GM10266 (cell line): ENCODE measurements around the gene C9orf40.

Source experiments
- DNase-seq: peaks from one replicate; pipeline ENCODE4 v3.0.0; 2012; ENCODE audit errors: extremely low spot score
- TF ChIP-seq, protein P1 (sequence below): IDR thresholded peaks from 2 replicates; pipeline ENCODE4 v1.5.1; 2012; ENCODE audit warnings: mild to moderate bottlenecking, low read depth; ENCODE audit not compliant: control insufficient read depth, insufficient read depth; ENCODE audit errors: missing control alignments

Gene C9orf40

DNA sequence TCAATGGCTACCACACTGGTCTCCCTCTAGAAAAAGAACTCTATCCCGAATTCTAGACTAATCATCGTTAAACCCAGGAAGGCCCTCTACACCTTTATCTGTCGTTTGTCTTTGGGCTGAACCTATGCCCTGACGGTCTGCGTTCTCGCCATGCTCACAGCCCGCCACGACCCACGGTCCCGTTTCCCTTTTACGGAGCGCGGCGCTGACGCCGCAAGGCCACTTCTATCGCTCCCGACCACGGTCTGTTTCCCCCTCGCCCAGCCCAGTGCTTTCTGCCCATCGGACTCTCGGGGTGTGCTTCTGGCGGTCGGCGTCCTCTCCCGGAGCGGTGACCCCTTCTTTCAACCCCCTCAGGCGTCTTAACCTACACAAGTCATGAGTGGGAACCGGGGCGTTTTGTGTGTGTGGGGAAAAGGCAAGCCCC, 974 bp downstream of the C9orf40 start:
- peak; percentile 53 for DNase-seq
- TF ChIP-seq, protein P1, sequence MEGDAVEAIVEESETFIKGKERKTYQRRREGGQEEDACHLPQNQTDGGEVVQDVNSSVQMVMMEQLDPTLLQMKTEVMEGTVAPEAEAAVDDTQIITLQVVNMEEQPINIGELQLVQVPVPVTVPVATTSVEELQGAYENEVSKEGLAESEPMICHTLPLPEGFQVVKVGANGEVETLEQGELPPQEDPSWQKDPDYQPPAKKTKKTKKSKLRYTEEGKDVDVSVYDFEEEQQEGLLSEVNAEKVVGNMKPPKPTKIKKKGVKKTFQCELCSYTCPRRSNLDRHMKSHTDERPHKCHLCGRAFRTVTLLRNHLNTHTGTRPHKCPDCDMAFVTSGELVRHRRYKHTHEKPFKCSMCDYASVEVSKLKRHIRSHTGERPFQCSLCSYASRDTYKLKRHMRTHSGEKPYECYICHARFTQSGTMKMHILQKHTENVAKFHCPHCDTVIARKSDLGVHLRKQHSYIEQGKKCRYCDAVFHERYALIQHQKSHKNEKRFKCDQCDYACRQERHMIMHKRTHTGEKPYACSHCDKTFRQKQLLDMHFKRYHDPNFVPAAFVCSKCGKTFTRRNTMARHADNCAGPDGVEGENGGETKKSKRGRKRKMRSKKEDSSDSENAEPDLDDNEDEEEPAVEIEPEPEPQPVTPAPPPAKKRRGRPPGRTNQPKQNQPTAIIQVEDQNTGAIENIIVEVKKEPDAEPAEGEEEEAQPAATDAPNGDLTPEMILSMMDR: no peak

DNA sequence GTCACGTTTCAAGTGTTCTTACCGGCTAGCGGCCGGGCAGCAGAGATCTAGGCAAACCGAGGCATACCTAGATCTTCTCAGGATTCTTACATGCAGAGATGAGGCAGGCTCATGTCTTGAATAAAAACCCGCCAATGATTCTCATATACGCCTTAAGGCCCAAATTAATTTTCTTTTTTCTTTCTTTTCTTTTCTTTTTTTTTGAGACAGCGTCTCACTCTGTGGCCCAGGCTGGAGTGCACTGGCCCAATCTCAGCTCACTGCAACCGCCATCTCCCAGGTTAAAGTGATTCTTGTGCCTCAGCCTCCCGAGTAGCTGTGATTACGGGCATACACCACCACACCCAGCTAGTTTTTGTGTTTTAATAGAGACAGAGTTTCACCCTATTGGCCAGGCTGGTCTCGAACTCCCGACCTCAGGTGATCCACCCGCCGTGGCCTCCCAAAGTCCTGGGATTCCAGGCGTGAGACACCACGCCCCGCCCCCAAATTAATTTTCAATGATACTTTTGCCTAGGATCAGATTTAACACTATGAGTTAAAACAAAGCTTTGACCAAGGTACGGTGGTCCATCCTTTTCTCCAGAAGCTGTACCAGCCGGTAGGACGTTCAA, 1.5 kb downstream of the C9orf40 start:
- TF ChIP-seq, protein P1: no peak
- DNase-seq: no peak

DNA sequence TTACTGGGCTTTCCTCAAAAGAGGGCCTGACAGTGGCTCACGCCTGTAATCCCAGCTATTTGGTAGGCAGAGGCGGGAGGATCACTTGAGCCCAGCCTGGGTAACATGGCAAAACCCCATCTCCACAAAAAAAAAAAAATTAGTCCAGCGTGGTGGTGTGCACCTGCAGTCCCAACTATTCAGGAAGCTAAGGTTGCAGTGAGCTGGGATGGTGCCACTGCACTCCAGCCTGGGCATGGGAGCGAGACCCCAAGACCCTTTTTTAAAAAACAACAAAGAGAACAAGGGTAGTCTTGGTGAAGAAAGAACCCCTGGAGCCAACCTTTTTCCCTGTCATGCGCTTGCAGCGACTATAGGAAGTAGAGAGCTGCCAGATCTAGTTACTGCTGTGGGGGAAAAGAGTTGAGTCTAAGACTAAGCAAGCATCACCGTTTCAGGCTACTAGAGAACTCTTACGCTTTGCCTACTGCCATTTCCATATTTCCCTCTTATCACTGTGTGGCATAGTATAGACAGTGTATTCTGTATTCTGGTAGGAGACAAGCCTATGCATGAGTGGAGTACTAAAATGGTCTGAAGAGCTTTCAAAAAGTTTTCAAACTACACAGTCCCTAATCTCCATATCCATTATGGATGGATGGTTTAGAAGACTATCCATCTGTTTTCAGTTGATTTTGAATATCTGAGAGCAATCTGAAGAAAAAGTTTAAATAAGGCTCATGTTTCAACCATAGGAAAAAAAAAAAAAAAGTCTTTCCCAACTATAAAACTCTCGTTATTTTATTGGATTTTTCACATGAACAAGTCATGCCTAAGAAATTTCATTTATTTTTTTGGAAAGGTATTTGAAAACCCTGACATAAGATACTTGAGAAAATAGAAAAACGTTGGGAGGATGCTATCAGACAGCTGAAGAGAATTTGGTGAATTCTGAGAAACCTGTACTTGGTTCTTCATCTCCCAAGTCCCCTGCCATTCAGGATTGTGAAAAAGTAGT, 2.6 kb downstream of the C9orf40 start:
- DNase-seq: no peak
- TF ChIP-seq, protein P1: no peak

DNA sequence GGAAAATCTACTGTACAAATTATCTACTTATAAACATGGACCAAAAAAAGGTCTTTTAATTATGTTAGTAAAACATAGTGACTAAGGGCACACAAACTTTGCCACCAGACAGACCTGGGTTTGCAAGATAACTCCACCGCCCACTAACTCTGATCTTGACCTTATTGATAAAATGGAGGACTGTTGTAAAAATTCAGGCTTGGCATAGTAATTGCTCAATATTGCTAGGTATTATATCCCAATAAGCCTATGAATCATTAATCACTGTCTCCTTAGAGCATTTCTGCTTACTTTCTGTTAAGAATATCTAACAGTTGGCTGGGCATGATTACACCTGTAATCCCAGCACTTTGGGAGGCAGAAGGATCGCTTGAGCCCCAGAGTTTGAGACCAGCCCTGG, 3.8 kb downstream of the C9orf40 start:
- TF ChIP-seq, protein P1: no peak
- DNase-seq: no peak

DNA sequence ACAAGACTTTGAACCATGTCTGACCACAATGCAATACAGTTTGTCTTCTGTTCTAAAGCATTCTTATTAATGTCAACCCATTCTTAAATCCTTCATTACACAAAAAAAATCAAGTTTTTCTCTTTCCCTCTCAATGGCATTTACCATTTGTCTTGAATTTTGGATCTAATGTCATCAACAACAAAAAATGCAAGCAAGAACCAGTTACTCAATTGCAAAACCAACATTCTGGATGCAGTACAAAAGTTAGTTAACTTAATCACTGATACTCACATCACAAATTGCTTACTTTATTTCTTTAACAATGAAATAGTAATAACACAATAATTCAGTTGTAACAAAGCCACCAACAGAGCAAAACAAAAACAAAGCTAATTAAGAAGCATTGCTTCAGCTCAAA, 6.0 kb downstream of the C9orf40 start:
- TF ChIP-seq, protein P1: no peak
- DNase-seq: no peak

DNA sequence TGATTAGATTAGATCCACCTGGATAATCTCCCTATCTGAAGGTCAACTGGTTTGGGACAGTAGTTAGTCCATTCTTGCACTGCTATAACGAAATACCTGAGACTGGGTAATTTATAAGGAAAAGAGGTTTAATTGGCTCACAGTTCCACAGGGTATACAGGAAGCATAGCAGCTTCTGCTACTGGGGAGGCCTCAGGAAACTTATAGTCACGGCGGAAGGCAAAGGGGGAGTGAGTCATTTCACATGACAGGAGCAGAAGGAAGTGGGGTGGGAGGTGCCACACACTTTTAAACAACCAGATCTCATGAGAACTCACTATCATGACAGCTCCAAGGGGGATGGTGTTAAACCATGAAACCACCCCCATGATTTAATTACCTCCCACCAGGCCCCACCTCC, 9.9 kb downstream of the C9orf40 start:
- DNase-seq: no peak
- TF ChIP-seq, protein P1: no peak

DNA sequence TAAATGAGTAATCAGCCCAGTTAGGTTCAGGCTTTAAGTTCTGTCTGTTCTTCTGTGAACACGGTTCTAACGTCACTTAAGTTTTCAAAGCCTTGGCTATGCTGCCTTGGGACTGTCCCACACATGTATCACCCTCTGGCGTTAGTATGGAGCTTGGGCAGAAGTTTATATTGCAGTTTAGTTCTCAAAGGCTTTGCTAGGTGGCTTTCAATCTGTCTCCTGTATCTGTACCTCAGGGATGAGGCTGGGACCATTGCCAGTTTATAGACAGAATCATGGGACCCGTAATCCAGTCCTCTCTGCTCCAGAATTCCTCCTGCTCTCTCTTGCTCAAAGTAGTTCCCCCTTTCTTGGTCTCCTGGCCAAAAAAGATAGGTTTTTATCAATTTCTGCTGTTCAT, 12.1 kb downstream of the C9orf40 start:
- TF ChIP-seq, protein P1: no peak
- no peak for DNase-seq
